ENCODE results near the gene DLG2.

Gene DLG2

GRCh38 chr11:84930863-84931262, 696.3 kb downstream of the DLG2 start:
- TF ChIP-seq, protein P1, sequence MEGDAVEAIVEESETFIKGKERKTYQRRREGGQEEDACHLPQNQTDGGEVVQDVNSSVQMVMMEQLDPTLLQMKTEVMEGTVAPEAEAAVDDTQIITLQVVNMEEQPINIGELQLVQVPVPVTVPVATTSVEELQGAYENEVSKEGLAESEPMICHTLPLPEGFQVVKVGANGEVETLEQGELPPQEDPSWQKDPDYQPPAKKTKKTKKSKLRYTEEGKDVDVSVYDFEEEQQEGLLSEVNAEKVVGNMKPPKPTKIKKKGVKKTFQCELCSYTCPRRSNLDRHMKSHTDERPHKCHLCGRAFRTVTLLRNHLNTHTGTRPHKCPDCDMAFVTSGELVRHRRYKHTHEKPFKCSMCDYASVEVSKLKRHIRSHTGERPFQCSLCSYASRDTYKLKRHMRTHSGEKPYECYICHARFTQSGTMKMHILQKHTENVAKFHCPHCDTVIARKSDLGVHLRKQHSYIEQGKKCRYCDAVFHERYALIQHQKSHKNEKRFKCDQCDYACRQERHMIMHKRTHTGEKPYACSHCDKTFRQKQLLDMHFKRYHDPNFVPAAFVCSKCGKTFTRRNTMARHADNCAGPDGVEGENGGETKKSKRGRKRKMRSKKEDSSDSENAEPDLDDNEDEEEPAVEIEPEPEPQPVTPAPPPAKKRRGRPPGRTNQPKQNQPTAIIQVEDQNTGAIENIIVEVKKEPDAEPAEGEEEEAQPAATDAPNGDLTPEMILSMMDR (IDR thresholded peaks at IDR 0.05): no peak
- no peak overlapping the region for H3K27ac ChIP-seq

GRCh38 chr11:84929738-84930137, 697.4 kb downstream of the DLG2 start:
- TF ChIP-seq, protein P1 (IDR thresholded peaks at IDR 0.05): no peak
- no peak for TF ChIP-seq ZFX (IDR thresholded peaks at IDR 0.05; ENCODE audit: borderline replicate concordance)
- H3K27ac ChIP-seq: no peak overlapping the region

- H3K27ac ChIP-seq: no peak overlapping the region
- TF ChIP-seq, protein P1 (IDR thresholded peaks at IDR 0.05): no peak
- no peak for TF ChIP-seq ZFX (IDR thresholded peaks at IDR 0.05; ENCODE audit: borderline replicate concordance)
Observed at GRCh38 chr11:84924154-84924692, 702.9 kb downstream of the DLG2 start.

DNA sequence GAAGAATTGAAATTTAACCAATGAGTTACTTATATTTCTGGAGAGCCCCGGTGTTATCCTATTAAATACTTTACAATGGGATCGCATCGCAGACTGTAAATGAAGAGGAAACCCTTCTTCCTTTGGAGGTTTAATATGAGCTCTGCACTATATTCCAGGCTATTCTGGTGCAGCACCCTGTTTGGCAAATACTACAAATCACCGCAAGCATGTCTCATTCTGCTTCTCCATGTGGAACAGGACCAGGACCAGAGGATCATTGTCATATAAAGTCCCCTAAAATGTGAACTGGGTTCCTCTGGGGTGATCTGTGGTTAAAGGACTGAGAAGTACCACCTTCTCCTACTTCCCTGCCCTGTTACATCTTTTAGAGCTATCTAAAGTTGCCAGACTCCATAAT, 703.7 kb downstream of the DLG2 start:
- H3K27ac ChIP-seq: no peak overlapping the region
- TF ChIP-seq, protein P1 (IDR thresholded peaks at IDR 0.05): no peak
- no peak for TF ChIP-seq ZFX (IDR thresholded peaks at IDR 0.05; ENCODE audit: borderline replicate concordance)

GRCh38 chr11:84922836-84923235, 704.3 kb downstream of the DLG2 start:
- TF ChIP-seq ZFX (IDR thresholded peaks at IDR 0.05; ENCODE audit: borderline replicate concordance): no peak
- TF ChIP-seq, protein P1 (IDR thresholded peaks at IDR 0.05): no peak
- H3K27ac ChIP-seq: no peak overlapping the region

DNA sequence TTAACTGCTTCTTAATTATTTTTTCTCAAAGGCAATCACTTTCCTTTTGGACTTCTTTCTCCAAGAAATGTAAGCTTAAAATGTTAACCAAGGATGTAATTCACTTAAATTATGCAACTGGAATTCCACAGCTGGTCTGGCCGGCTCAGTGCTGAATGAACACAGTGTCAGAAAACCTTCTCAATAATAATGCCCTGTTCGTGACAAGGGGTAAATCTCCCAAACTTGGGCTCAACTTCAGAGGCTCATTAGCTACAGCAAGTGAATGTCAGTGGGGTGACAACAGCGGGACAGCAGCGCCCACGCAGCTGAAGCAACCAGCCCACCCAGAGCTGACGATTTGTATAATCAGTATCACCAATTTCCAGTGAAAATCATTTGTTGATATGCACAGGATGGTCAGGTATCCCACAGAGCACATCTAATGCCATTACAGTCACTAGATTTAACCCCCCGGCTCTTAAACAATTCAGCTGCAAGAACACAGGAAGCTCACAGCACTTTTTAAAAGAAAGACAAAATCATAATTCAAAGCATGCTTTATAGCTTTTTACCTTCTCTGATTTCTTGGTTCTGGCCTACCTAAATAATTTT, 704.8 kb downstream of the DLG2 start:
- no peak for TF ChIP-seq ZFX (IDR thresholded peaks at IDR 0.05; ENCODE audit: borderline replicate concordance)
- TF ChIP-seq, protein P1 (IDR thresholded peaks at IDR 0.05): no peak
- no peak overlapping the region for H3K27ac ChIP-seq

DNA sequence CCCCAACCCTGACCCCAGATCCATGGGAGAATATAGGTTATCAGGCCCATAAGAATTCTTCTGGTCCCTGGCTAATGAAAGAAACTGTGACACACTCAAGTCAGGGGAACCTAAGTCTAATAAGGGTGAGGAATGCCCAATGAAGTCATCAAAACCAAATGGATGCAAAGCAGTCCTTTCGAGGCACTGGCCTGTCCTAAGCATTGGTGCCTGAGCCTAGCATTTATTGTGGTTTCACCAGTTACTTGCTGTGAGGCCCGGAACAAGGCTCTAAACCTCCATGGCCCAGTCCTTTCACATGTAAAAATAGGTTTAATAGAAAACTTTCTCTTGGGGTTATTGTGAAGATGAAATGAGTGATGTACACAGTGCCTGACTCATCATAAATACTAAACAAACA, 712.6 kb downstream of the DLG2 start:
- H3K27ac ChIP-seq: no peak overlapping the region
- TF ChIP-seq, protein P1 (IDR thresholded peaks at IDR 0.05): no peak
- TF ChIP-seq ZFX (IDR thresholded peaks at IDR 0.05; ENCODE audit: borderline replicate concordance): no peak

All from 22Rv1 (cell line).